Middle frontal gyrus (tissue), 1 donor: ENCODE results near the gene SUSD4.

Source experiments
- DNase-seq: peaks from one replicate; pipeline ENCODE4 v3.0.0-alpha.2; 2015; ENCODE audit warnings: low spot score; ENCODE audit errors: extremely low spot score

SUSD4 gene

GRCh38 chr1:223363057-223363855 is 720 bp downstream of the SUSD4 start:
- no peak for DNase-seq

GRCh38 chr1:223358826-223359225 is 5.2 kb downstream of the SUSD4 start:
- DNase-seq = no peak

- DNase-seq = no peak
These were observed 8.3 kb downstream of the SUSD4 start for GRCh38 chr1:223355699-223356098.

GRCh38 chr1:223353939-223354338 is 10.0 kb downstream of the SUSD4 start:
- no peak for DNase-seq

GRCh38 chr1:223352944-223353343 is 11.0 kb downstream of the SUSD4 start:
- no peak for DNase-seq

GRCh38 chr1:223350361-223350908 is 13.5 kb downstream of the SUSD4 start:
- DNase-seq = no peak

- no peak for DNase-seq
These were observed 14.7 kb downstream of the SUSD4 start for GRCh38 chr1:223349241-223349640.

- DNase-seq = no peak
These were observed 15.5 kb downstream of the SUSD4 start for GRCh38 chr1:223348439-223348838.

GRCh38 chr1:223347583-223347982 is 16.4 kb downstream of the SUSD4 start:
- no peak for DNase-seq

GRCh38 chr1:223346311-223346710 is 17.7 kb downstream of the SUSD4 start:
- no peak for DNase-seq

GRCh38 chr1:223345720-223346119 is 18.3 kb downstream of the SUSD4 start:
- DNase-seq = no peak

GRCh38 chr1:223344491-223344890 is 19.5 kb downstream of the SUSD4 start:
- DNase-seq = no peak

- no peak for DNase-seq
These were observed 20.3 kb downstream of the SUSD4 start for GRCh38 chr1:223343692-223344091.

GRCh38 chr1:223341121-223341520 is 22.9 kb downstream of the SUSD4 start:
- DNase-seq = no peak

- DNase-seq = no peak
These were observed 23.3 kb downstream of the SUSD4 start for GRCh38 chr1:223340637-223341036.

GRCh38 chr1:223339861-223340260 is 24.1 kb downstream of the SUSD4 start:
- no peak for DNase-seq

GRCh38 chr1:223338811-223339746 is 24.9 kb downstream of the SUSD4 start:
- DNase-seq = no peak

- DNase-seq = no peak
These were observed 26.7 kb downstream of the SUSD4 start for GRCh38 chr1:223337174-223337869.

- DNase-seq = no peak
These were observed 29.8 kb downstream of the SUSD4 start for GRCh38 chr1:223334156-223334555.

- DNase-seq = no peak
These were observed 31.0 kb downstream of the SUSD4 start for GRCh38 chr1:223332997-223333396.

GRCh38 chr1:223331929-223332328 is 32.0 kb downstream of the SUSD4 start:
- DNase-seq = no peak
